Body of pancreas (tissue), 4 donors: ENCODE data around the gene CTXN1. TPM values are rescaled to one million over a fixed set of nuclear protein-coding genes. Genes with fewer than 3 reads are reported as not detected.

Source experiments
- ATAC-seq: fragments of 150-250 bp; one replicate; pipeline ENCODE4 v1.9.1; 2016
- DNase-seq, 4 donors: peaks; one replicate each; pipeline ENCODE4 v3.0.0-alpha.2; 2019
- H3K27ac ChIP-seq, 4 donors: fragments of 200-600 bp; sonication (generic); 1 replicate in 3 of 4; 2 replicates in 1 of 4; pipeline versions ENCODE4 v1.5.1 to v1.6.1; 2016 to 2019; ENCODE audit warnings: mild to moderate bottlenecking in 1 of 4, mixed read lengths in 1 of 4, moderate library complexity in 1 of 4
- H3K27me3 ChIP-seq, 2 donors: fragments of 200-600 bp; sonication (generic); one replicate each; pipeline ENCODE4 v1.6.0; 2016; ENCODE audit warnings: mild to moderate bottlenecking in 1 of 2
- H3K36me3 ChIP-seq, 2 donors: fragments of 200-600 bp; sonication (generic); replicated peaks in 1 of 2; 2 replicates each; pipeline ENCODE4 v1.5.1; 2016; ENCODE audit warnings: low read depth in 2 of 2; ENCODE audit not compliant: insufficient read depth in 1 of 2
- H3K4me1 ChIP-seq: fragments of 200-600 bp; sonication (generic); one replicate; pipeline ENCODE4 v1.6.0; 2016
- H3K4me3 ChIP-seq, 2 donors: fragments of 200-600 bp; sonication (generic); 1 replicate in 1 of 2; 2 replicates in 1 of 2; pipeline ENCODE4 v1.5.1; 2016 to 2019
- H3K9me3 ChIP-seq, 3 donors: fragments of 200-600 bp; sonication (generic); 1 replicate in 2 of 3; 2 replicates in 1 of 3; pipeline ENCODE4 v1.5.1; 2016
- CTCF ChIP-seq, 7 experiments: fragments of 450-650 bp in 4 of 7; fragments of 200-600 bp in 3 of 7; sonication (generic) in 3 of 7; IDR thresholded peaks; one replicate each; pipeline ENCODE4 v1.5.1; 2016 to 2019; ENCODE audit warnings: antibody characterized with exemption in 7 of 7
- POLR2A ChIP-seq, 3 donors: fragments of 450-650 bp; IDR thresholded peaks; one replicate each; pipeline ENCODE4 v1.6.1; 2016; ENCODE audit warnings: antibody characterized with exemption in 3 of 3, mild to moderate bottlenecking in 2 of 3
- WGBS, 2 donors: methylation state at CpG; one replicate each; pipeline ENCODE4 v1.1.5; 2017; 5-methylcytosine and 5-hydroxymethylcytosine counted together
- intact Hi-C: fragments of 100-400 bp; cut with DNase I; formaldehyde crosslinking; loops from one replicate; pipeline ENCODE4 v1.15.1; 2023
- total RNA-seq, 2 donors: library from RNA; depleted of rRNA; stranded (reverse); fragments of >200 nt; gene quantifications; one replicate each; pipeline ENCODE4 v1.1.0, GENCODE V29; 2016

The CTXN1 gene
- total RNA-seq, 2 donors from 2014 or later: 5.7 to 10.2 TPM

DNA sequence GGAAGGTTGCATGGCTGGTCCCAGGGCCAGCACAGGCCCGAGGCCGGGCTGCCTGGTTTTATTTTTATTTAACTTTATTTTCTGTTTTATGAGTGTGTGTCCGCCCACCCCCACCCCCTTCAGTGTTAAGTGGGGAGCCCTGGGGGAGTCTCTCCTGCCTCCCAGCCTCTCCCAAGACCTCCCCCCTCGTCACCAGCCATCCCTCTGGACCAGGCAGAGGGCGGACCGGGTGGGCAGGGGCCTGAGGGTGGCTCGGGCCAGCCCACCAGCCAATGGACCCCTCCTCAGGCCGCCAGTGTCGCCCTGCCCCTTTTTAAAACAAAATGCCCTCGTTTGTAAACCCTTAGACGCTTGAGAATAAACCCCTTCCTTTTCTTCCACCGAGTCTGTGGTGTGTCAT, 11.8 kb downstream of the CTXN1 start:
- no peak for TF ChIP-seq CTCF (IDR thresholded peaks at IDR 0.05)
- TF ChIP-seq POLR2A (IDR thresholded peaks at IDR 0.05): no peak
- WGBS, 2 donors: 48 to 54% methylated on average over 9 to 11 of the region's 12 CpGs
- H3K4me3 ChIP-seq: no peak overlapping the region
- intact Hi-C loops: no loop called here
- H3K36me3 ChIP-seq: peaks cover 25 to 27% of the 10 kb centered on the region in 2 donors
- DNase-seq: no peak
- no peaks in the 10 kb centered on the region for H3K9me3 ChIP-seq
- H3K27me3 ChIP-seq: peaks cover 0 to 18% of the 10 kb centered on the region in 2 donors
- H3K4me1 ChIP-seq: peaks cover 36% of the 10 kb centered on the region
- no peak overlapping the region for H3K27ac ChIP-seq
- no peak for ATAC-seq

DNA sequence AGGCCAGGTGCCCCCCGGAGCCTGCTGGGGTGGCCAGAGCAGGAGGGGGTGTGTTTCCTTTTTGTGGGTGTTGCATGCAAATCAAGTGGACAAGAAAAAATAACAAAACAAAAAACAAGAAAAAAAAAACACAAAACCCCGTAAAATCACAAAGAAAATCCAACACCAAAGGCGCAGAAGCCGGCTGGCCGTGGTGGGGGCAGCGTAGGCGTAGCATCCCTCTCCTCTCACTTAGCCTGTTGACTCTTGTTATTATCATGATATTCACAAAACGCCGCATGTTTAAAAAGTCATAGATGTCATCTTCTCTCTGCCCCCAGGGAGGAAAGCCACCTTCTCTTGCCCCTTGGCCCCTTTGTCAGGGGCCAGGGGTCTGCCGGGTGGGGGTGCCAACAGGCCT, 12.3 kb downstream of the CTXN1 start:
- Histone ChIP-seq H3K4me3 (no peak overlapping the region), H3K4me1 (peaks cover 32% of the 10 kb centered on the region), H3K27me3 (peaks cover 0 to 18% of the 10 kb centered on the region in 2 donors), H3K9me3 (no peaks in the 10 kb centered on the region), H3K27ac (no peak overlapping the region), H3K36me3 (peaks cover 25 to 27% of the 10 kb centered on the region in 2 donors)
- WGBS, 2 donors: 82 to 90% methylated on average over 10 of the region's 10 CpGs
- DNase-seq (no peak), ATAC-seq (no peak)
- TF ChIP-seq CTCF (IDR thresholded peaks at IDR 0.05) (no peak), POLR2A (IDR thresholded peaks at IDR 0.05) (no peak)
- intact Hi-C loops: no loop called here

DNA sequence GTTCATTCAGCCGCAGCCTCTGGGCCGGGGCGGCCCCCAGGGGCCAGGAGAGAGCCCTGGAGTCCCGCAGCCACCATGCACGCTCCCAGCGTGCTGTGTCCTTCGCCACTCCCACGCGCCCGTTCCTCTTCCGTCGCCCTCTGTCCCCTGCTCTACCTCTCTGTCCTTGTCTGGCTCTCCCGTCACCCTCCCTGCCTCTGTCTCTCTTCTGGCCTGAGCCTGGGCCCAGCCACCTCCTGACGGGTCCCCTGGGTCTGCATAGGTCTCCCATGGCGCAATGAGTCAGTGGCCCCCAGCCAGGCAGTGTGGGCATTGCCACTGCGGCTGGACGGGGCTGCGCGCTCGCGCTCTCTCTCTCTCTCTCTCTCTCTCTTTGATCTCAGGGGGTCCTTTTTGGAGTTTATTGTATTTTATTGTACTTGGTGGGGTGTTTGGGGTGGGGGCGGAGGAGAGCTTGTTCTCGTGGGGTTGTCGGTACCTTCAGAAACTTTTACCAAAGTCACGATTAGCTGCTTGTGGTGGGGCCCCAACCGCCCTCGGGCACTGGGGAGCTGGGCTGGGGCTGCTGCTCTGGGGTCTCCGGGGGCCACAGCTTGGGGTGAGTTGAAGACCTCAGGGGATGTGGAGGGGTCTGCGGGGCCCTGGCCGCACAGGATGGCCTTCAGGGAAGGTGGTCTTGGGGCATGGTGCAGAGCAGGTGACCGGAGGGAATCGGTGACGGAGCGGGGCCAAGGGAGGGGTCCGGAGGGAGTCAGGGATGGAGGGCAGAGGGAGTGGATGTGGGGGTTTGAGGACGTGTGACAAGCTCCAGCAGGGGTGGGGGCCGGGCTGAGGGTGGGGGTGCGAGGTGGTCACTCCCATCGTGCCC, 13.0 kb downstream of the CTXN1 start:
- H3K27ac ChIP-seq: no peak overlapping the region
- H3K36me3 ChIP-seq: peaks cover 25 to 27% of the 10 kb centered on the region in 2 donors
- H3K4me3 ChIP-seq: no peak overlapping the region
- TF ChIP-seq CTCF (IDR thresholded peaks at IDR 0.05) (no peak), POLR2A (IDR thresholded peaks at IDR 0.05) (no peak)
- no peak for ATAC-seq
- WGBS, 2 donors: 92 to 93% methylated on average over 31 to 36 of the region's 39 CpGs
- H3K27me3 ChIP-seq: peaks cover 0 to 18% of the 10 kb centered on the region in 2 donors
- DNase-seq: no peak
- H3K9me3 ChIP-seq: no peaks in the 10 kb centered on the region
- peaks cover 31% of the 10 kb centered on the region for H3K4me1 ChIP-seq
- intact Hi-C loops: no loop called here

GRCh38 chr19:7912144-7912696, 13.7 kb downstream of the CTXN1 start:
- no peak for TF ChIP-seq CTCF (IDR thresholded peaks at IDR 0.05)
- intact Hi-C loops: no loop called here
- peaks cover 25 to 27% of the 10 kb centered on the region in 2 donors for H3K36me3 ChIP-seq
- peaks cover 30% of the 10 kb centered on the region for H3K4me1 ChIP-seq
- 87 to 96% methylated on average over 11 to 18 of the region's 31 CpGs for WGBS, 2 donors
- H3K9me3 ChIP-seq: no peaks in the 10 kb centered on the region
- H3K4me3 ChIP-seq: no peak overlapping the region
- DNase-seq: peak in 1 of 4 donors; percentile 12
- H3K27ac ChIP-seq: no peak overlapping the region
- H3K27me3 ChIP-seq: peaks cover 0 to 18% of the 10 kb centered on the region in 2 donors
- no peak for ATAC-seq
